ENCODE results near the gene SCRN2.

The SCRN2 gene

DNA sequence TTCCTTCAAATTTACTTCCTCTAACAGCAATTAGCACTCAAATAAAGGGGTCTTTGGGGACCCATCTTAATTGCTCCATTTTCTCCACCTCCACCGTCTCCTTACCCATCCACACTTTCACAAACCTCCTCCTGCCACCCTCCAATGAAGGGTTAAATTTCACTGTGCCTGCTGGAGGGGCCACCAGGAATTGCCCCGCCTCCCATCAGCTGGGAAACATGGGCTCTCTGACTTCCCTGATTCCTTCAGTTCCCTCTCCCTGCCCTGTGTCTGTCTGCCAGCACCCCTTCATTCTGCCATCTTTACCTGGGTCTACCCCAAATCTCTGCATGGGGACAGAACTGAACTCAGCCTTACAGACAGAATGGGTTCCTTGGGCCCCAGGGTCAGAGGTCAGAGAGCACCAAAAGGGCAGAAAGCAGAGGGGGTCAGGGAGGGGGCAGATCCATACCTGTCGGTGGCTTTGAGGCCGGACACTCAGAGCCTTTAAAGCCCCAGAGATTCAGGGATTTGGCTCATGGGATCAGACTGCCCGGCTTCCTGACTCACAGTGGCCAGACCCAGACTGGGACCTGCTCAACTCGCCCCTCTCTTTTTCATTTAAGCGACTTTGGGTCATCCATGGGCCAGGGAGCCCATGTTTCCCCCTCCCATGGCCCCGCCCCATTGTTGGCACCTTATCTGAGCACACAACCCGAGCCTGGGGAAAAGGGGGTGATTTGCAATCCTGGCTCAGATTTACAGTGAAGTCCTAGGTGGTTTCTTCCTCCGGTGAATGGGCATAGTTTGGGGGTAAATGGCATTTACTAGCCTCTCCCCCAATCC is 37.3 kb upstream of the SCRN2 start:
- TF ChIP-seq, protein P1, sequence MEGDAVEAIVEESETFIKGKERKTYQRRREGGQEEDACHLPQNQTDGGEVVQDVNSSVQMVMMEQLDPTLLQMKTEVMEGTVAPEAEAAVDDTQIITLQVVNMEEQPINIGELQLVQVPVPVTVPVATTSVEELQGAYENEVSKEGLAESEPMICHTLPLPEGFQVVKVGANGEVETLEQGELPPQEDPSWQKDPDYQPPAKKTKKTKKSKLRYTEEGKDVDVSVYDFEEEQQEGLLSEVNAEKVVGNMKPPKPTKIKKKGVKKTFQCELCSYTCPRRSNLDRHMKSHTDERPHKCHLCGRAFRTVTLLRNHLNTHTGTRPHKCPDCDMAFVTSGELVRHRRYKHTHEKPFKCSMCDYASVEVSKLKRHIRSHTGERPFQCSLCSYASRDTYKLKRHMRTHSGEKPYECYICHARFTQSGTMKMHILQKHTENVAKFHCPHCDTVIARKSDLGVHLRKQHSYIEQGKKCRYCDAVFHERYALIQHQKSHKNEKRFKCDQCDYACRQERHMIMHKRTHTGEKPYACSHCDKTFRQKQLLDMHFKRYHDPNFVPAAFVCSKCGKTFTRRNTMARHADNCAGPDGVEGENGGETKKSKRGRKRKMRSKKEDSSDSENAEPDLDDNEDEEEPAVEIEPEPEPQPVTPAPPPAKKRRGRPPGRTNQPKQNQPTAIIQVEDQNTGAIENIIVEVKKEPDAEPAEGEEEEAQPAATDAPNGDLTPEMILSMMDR (conservative IDR thresholded peaks at IDR 0.05; ENCODE audit: low read depth) = no peak
- ChIA-PET CTCF (no interaction called here), POLR2A (ENCODE audit: low non-redundant PET) (no interaction called here)
- no peak overlapping the region for H3K27ac ChIP-seq
- no peak for DNase-seq (ENCODE audit: low spot score)

DNA sequence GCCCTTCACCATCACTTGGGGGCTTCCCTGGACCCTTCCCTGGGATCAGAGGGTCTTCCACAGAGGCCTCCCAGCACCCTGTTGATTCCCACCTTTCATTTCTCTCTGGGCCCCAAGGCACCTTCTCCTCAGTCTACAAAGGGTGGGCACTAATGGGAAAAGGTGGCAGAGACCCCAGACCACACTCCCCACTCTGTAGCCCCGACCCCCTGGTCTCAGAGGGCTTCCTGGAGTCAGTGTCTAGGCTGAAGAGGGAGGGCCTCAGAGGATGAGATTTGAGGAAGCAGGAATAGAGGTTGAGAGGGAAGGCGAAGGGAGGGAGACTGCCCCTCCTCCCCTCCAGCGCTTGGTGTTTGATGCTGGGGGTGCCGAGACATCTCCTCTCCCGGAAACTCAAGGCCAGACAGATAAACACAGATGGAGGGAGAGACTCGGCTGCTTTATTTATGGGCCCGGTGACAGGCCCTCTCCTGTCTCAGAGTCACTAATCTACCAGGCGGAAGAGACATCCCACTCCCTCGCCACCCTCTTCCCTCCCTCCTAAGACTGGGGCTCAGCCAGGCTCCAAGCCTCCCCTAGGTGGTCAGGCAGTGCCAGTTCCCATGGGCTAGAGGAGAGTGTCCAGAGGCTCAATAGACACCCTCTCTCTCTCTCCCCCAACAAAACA is 36.4 kb upstream of the SCRN2 start:
- no peak for DNase-seq (ENCODE audit: low spot score)
- ChIA-PET CTCF (no interaction called here), POLR2A (ENCODE audit: low non-redundant PET) (no interaction called here)
- TF ChIP-seq, protein P1 (conservative IDR thresholded peaks at IDR 0.05; ENCODE audit: low read depth) = no peak
- H3K27ac ChIP-seq = no peak overlapping the region

DNA sequence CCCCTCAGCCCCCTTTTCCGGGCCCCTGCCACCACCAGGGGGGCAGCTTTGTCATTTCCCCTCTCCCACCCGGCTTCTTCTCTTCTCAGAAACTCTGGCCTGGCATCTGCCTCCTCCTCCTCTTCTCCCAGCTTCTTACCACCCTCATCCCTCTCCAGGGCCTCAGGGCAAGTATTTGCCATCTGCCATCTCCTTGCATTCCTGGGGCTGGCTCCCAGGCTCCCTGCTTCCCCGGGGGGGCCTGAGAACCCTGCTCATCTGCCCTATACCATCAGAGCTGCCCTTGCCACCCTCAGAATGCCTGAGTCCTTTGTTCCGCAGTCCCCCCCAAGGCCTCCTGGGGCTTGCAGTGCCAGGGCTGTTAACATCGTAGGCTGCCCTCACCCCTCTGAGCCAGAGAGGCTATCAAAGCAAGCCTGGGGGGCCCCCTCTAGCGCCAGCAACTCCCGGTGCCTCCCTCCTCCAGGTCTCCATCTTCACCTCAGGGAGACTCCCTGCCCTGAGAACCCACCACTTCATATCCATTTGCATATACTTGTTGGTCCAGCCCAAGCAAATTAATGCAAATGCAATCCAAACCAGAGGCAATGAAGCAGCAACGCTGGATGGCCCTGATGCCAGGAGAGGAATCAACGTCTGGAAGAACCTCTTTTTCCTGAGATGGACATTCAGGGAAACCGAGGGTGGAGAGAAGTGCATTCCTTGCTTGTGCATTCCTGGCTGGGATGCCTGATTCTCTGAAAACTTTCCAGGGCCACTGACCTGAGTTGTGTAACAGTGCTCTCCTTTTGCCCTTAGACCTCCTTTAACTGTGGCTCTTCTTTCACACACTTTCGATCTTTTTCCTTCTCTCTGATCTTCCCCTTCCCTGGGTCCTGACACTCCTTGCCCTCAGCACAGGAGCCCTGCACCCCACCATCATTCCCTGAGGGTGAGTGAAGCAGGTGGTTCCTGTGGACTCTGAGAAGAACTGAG is 34.2 kb upstream of the SCRN2 start:
- ChIA-PET POLR2A (ENCODE audit: low non-redundant PET) (no interaction called here), CTCF (interaction anchor here (0.9 to 1.0 kb wide), 2 partner anchors 14 to 33 kb away, joined by 4 to 5 read pairs; no protein-coding TSS in a partner anchor)
- H3K27ac ChIP-seq = no peak overlapping the region
- TF ChIP-seq, protein P1 (conservative IDR thresholded peaks at IDR 0.05; ENCODE audit: low read depth) = no peak
- no peak for DNase-seq (ENCODE audit: low spot score)

DNA sequence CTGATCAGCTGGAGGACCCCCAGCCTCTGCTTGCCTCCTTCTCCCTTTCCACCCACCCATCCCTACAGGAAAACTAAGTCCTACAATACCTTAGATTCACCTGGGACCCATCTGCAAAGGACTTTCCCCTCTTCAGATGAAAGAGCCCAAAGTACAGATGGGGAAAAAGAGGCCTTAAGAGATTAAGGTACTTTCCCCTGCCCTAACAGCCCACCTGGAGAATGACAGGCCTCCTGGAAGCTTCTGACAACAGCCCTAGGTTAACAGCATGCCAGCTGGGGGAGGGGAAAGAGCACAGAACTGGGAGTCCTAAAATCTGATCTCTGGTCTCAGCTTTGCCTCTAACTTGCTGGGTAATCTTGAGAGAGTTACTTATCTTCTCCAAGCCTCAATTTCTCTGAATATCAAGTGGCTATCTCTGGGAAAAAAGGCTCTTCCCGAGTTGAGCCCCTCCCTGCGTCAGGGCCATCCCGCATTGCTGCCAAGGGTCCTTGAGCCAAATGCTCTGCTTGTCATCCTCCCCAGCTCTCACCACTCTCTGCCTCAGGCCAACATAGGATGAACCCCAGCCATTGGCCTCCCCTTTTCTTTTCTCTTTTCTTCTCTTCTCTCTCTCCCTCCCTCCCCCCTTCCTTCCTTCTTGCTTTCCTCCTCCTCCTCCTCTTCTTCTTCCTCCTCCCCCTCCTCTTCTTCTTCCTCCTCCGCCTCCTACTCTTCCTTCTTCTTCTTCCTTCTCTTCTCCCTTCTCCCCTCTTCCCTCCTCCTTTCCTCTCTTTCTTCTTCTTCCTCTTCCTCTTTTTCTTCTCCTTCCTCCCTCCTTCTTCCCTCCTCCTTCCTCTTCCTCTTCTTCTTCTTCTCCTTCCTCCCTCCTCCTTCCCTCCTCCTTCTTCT is 32.4 kb upstream of the SCRN2 start:
- ChIA-PET CTCF (interaction anchor here (1.0 to 2.1 kb wide), 2 partner anchors 16 to 26 kb away, joined by 3 to 8 read pairs; no protein-coding TSS in a partner anchor), POLR2A (ENCODE audit: low non-redundant PET) (no interaction called here)
- H3K27ac ChIP-seq = no peak overlapping the region
- DNase-seq (ENCODE audit: low spot score) = no peak
- TF ChIP-seq, protein P1 (conservative IDR thresholded peaks at IDR 0.05; ENCODE audit: low read depth) = no peak

DNA sequence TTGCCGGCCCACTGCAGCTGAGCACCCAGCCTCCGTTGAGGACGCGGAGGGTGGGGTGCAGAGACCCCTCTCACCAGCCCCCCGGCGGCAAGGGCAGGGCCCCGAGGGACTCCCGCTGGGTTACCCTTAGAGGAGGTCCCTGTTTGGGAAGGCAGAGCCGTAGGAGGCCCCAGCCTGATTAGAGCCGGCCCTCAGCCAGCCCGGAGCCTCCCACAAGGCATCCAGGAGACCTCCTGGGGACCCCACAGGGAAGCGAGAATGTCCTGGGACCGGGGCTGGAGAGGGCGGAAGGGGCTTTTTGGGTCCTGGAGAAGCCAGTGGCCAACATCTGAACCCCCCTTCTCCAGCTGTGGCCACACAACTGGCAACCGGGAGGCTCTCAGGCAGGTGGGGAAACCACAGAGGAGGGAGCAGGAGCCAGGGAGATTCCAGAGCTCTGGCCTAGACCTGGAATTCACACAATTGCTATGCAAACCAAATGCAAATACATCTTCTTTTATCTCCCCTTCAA is 31.6 kb upstream of the SCRN2 start:
- DNase-seq (ENCODE audit: low spot score) = no peak

More for the DNA sequence above, 31.6 kb upstream of the SCRN2 start:
- TF ChIP-seq, protein P1 (conservative IDR thresholded peaks at IDR 0.05; ENCODE audit: low read depth) = no peak
- CTCF ChIA-PET = interaction anchor here (1.0 to 2.1 kb wide), 2 partner anchors 17 to 25 kb away, joined by 3 to 8 read pairs; no protein-coding TSS in a partner anchor
- H3K27ac ChIP-seq = peak overlapping the region; percentile 30; the same call in 1 of the 2 replicates
- POLR2A ChIA-PET (ENCODE audit: low non-redundant PET) = no interaction called here

Measured in RWPE1 (cell line).